Measurements from ENCODE around the gene ACSF3.
A peak's percentile ranks its signal among the peaks of the same experiment; 100 is the strongest.

ACSF3 gene

GRCh38 chr16:89093602-89094251 is at the start of gene ACSF3:
ACSF3 (plus strand) TSS chr16:89093852; CDS start chr16:89100682, 6,830 bp downstream.
- peak within 1 kb of the TSS; percentile 90 for H3K4me3 Mint-ChIP-seq
- H3K27ac Mint-ChIP-seq = peak within 1 kb of the TSS; percentile 76
- H3K27me3 Mint-ChIP-seq = peaks cover 35% of the 10 kb centered on the region
- intact Hi-C loops (cut with micrococcal nuclease) = no loop called here
- H3K4me1 Mint-ChIP-seq (ENCODE audit: low read depth) = peaks cover 47% of the 10 kb centered on the region
- H3K36me3 Mint-ChIP-seq (ENCODE audit: low read depth) = peaks cover 27% of the 10 kb centered on the region
- no peaks in the 10 kb centered on the region for H3K9me3 Mint-ChIP-seq

DNA sequence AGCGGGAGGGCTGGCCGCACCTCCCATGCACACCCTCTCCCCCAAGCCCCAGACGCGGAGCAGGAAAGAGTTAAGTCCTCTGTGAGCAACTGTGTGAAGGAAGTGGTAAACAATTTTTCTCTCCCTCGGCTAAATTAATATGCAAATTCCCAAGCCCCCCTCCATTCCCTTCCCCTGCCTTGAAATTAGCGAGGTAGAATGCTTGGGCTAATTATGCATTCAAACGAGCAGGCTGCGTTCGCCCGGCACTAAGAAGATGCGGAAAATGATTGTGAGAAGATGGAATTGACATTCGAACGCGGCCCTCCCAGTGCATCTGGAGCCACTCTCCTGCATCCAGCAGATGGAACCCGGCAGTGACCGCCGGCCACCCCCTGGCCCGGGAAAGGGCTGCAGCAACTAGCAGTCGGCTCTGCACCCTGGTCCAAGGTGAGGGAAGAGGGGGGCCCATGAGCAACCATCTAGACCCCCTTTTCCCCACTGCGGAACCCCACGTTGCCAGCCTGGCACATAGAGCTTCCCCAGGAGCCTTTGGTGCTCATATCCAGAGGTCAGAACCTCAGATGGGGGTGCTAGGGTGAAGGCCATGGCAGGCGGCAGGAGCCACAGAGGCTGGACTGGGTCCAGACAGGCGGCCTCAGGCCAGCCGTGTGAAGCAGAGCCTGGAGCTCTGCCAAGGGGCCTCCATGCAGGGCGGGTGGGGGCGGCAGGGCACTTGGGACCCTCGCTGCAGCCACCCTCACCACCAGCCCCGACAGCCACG is 49.1 kb upstream of the ACSF3 start:
- Mint-ChIP-seq H3K4me1 (ENCODE audit: low read depth) (no peaks in the 10 kb centered on the region), H3K27ac (no peak overlapping the region)
- intact Hi-C loops (cut with micrococcal nuclease) = no loop called here

DNA sequence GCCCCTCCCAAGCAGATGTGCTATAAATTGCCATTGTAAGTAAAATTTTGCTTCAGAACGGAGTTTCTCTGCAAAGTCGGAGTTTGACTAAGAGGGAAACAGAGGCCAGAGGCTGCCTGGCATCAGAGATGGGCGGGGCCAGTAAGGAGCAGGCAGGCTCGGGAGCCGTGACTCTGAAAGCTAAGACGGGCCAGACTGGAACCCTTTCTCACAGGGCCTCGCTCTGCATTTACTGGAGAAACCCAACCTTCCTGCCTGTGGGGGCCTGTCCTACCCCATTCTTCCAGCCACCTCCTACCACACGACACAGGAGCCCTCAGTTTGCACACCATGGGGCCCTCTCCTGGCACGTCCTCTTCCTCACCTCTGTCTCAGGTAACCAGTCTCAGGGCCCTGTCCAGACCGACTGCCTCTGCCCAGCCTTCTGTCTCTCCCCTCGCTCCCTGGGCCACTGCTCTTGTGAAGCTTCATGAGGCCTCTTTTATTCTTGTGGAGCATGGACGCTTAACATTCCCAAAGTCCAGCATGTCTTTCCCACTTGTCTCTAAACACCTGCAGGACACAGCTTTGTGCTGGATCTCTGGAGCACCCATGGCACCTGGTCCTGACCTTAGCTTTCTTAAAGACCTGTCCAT is 48.4 kb upstream of the ACSF3 start:
- Mint-ChIP-seq H3K36me3 (ENCODE audit: low read depth) (no peaks in the 10 kb centered on the region), H3K27ac (no peak overlapping the region), H3K9me3 (no peaks in the 10 kb centered on the region), H3K4me3 (no peak overlapping the region), H3K27me3 (peaks cover 46% of the 10 kb centered on the region), H3K4me1 (ENCODE audit: low read depth) (no peaks in the 10 kb centered on the region)
- intact Hi-C loops (cut with micrococcal nuclease) = no loop called here

More for the DNA sequence above, 49.1 kb upstream of the ACSF3 start:
- Mint-ChIP-seq H3K4me3 (no peak overlapping the region), H3K9me3 (no peaks in the 10 kb centered on the region), H3K27me3 (peaks cover 47% of the 10 kb centered on the region), H3K36me3 (ENCODE audit: low read depth) (no peaks in the 10 kb centered on the region)

GRCh38 chr16:89045881-89046280 is 47.8 kb upstream of the ACSF3 start:
- Mint-ChIP-seq H3K4me1 (ENCODE audit: low read depth) (no peaks in the 10 kb centered on the region), H3K27ac (no peak overlapping the region), H3K36me3 (ENCODE audit: low read depth) (no peaks in the 10 kb centered on the region), H3K9me3 (no peaks in the 10 kb centered on the region), H3K4me3 (no peak overlapping the region), H3K27me3 (peaks cover 43% of the 10 kb centered on the region)
- intact Hi-C loops (cut with micrococcal nuclease) = no loop called here

GRCh38 chr16:89046491-89046890 is 47.2 kb upstream of the ACSF3 start:
- Mint-ChIP-seq H3K36me3 (ENCODE audit: low read depth) (no peaks in the 10 kb centered on the region), H3K27me3 (peaks cover 43% of the 10 kb centered on the region), H3K27ac (no peak overlapping the region)

DNA sequence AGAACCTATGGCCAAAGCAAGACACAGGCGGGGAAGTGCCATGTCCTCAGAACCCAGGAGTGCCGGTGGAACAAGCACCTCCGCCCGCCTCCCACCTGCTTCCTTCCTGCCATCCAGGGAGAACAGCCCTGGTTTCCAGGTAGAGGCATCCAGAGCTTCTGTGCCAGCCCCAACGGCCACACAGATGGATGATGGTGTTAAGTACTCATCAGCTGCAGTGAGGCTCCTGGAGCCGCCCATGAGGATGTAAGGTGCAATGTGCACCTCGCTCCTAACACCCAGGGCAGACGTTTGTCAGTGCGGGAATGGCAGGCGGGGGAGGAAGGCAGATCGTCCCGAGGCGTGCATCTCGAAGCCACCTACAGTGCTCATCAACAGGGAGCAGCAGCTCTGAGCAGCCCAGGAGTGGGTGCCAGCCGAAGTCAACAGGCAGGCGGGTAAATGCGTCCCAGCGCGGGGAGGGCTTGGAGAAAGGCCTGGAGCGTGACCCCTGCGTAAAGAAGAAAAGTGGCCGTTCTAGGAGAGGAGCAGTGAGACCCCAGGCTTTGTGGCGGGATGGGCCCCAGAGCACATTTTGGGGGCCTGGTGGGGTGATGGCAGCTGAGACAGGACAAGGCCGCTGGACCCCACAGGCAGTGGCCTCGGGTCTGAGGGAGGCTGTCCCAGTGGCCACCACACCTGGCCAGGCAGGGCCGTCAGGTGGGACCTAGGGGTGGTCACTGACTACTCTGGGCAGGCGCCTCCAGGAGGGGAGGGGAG is 46.1 kb upstream of the ACSF3 start:
- Mint-ChIP-seq H3K27ac (no peak overlapping the region), H3K27me3 (peaks cover 40% of the 10 kb centered on the region), H3K9me3 (no peaks in the 10 kb centered on the region), H3K36me3 (ENCODE audit: low read depth) (no peaks in the 10 kb centered on the region), H3K4me3 (no peak overlapping the region), H3K4me1 (ENCODE audit: low read depth) (peaks cover under 1% of the 10 kb centered on the region)
- intact Hi-C loops (cut with micrococcal nuclease) = no loop called here

More at GRCh38 chr16:89046491-89046890, 47.2 kb upstream of the ACSF3 start:
- Mint-ChIP-seq H3K4me1 (ENCODE audit: low read depth) (no peaks in the 10 kb centered on the region), H3K4me3 (no peak overlapping the region), H3K9me3 (no peaks in the 10 kb centered on the region)
- intact Hi-C loops (cut with micrococcal nuclease) = no loop called here

- intact Hi-C loops (cut with micrococcal nuclease) = no loop called here
- no peak overlapping the region for H3K4me3 Mint-ChIP-seq
Measured at GRCh38 chr16:89048090-89048725, 45.4 kb upstream of the ACSF3 start.

DNA sequence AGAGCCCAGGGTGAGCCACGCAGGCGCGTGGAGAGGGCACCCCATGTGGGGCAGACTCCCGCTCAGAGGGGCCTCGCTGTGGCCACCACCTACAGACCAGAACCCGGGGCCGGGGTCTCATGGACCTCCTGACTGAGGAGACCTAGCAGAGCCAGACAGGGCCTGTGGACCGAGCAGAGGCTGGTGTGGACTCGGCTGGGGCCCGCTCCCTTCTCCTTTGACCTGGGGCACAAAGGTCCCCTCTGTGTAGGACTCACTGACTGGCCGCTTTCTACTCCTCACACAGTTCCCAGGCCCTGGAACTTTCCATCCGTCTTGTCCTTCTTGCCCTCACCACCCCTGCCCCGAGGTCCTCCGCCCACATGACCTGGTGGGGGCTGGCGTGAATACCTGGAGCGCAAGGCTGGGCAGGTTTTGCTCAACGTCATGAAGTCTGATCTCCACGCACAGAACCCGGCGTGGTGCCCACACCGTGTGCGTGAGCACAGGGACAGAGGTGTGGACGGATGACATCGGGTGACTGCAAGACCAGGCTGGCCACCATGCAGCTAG is 44.7 kb upstream of the ACSF3 start:
- Mint-ChIP-seq H3K27ac (no peak overlapping the region), H3K4me3 (no peak overlapping the region), H3K36me3 (ENCODE audit: low read depth) (no peaks in the 10 kb centered on the region), H3K27me3 (peaks cover 41% of the 10 kb centered on the region), H3K9me3 (no peaks in the 10 kb centered on the region), H3K4me1 (ENCODE audit: low read depth) (peaks cover 12% of the 10 kb centered on the region)
- intact Hi-C loops (cut with micrococcal nuclease) = no loop called here

More at GRCh38 chr16:89048090-89048725, 45.4 kb upstream of the ACSF3 start:
- no peak overlapping the region for H3K27ac Mint-ChIP-seq
- peaks cover 39% of the 10 kb centered on the region for H3K27me3 Mint-ChIP-seq
- no peaks in the 10 kb centered on the region for H3K9me3 Mint-ChIP-seq
- no peaks in the 10 kb centered on the region for H3K36me3 Mint-ChIP-seq (ENCODE audit: low read depth)
- H3K4me1 Mint-ChIP-seq (ENCODE audit: low read depth) = peaks cover 8% of the 10 kb centered on the region

- no peaks in the 10 kb centered on the region for H3K9me3 Mint-ChIP-seq
- H3K27ac Mint-ChIP-seq = no peak overlapping the region
- intact Hi-C loops (cut with micrococcal nuclease) = no loop called here
- H3K4me1 Mint-ChIP-seq (ENCODE audit: low read depth) = peaks cover 12% of the 10 kb centered on the region
- H3K36me3 Mint-ChIP-seq (ENCODE audit: low read depth) = no peaks in the 10 kb centered on the region
- H3K4me3 Mint-ChIP-seq = no peak overlapping the region
- H3K27me3 Mint-ChIP-seq = peaks cover 34% of the 10 kb centered on the region
Measured at GRCh38 chr16:89049484-89050118, 44.1 kb upstream of the ACSF3 start.

DNA sequence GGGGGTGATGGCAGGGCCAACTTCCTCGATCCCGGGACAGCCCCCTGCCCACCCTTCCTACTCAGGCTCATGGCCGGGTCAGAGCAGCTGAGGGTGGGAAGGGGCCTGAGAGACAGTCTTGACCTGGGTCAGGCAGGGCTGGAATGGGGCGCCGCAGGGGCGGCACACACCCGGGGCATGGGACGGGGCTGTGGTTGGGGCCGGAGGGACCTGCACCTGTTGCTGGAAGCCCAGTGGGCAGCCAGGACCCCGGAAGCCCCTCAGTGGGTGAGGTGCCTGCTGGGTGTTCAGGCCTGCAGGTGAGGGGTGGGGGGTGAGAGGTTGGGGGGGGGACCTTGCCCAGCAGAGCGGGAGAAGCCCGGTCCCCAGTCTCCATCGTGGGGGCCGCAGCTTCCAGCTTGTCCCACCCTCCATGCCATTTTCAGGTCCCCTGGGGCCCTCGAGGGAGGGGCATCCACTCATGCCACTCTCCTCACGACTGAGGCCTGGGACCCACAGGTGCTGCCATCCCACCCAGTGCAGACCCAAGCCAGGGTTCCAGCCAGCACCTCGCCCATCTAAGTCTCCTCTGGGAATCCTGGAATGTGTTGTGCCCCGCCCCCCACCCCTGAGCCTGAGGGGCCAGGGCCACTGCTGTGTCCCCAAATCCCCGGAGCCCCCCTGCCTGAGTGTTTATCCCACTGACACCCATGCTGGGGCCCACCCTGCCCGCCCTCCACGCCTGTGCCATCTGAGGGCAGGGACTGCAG is 43.4 kb upstream of the ACSF3 start:
- H3K27me3 Mint-ChIP-seq = peaks cover 33% of the 10 kb centered on the region
- no peaks in the 10 kb centered on the region for H3K36me3 Mint-ChIP-seq (ENCODE audit: low read depth)
- H3K9me3 Mint-ChIP-seq = no peaks in the 10 kb centered on the region
- no peak overlapping the region for H3K27ac Mint-ChIP-seq
- no peak overlapping the region for H3K4me3 Mint-ChIP-seq
- peaks cover 12% of the 10 kb centered on the region for H3K4me1 Mint-ChIP-seq (ENCODE audit: low read depth)
- intact Hi-C loops (cut with micrococcal nuclease) = no loop called here

DNA sequence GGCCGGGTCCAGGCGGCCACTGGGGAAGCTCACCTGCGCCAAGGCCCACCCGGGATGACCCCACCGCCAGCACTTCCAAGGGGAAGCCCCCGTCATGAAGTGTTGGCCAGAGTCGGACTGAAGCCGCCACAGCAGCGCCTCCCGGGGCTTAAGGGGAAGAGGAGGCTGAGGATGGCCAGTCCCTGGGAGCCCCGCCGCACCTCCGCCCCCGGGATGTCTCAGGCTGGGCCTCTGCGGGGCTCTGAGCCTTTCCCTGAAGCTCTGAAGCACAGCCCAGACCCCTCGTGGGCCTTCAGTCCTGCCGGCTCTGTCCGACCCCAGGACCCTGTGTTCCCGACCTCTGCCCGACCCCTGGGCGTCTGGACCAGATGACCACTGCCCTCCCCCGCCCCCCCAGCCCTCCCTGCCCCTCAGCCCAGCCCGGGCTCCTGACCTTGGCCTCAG is 42.8 kb upstream of the ACSF3 start:
- Mint-ChIP-seq H3K27me3 (peaks cover 30% of the 10 kb centered on the region), H3K36me3 (ENCODE audit: low read depth) (no peaks in the 10 kb centered on the region), H3K27ac (no peak overlapping the region), H3K4me3 (no peak overlapping the region), H3K4me1 (ENCODE audit: low read depth) (peaks cover 12% of the 10 kb centered on the region), H3K9me3 (no peaks in the 10 kb centered on the region)
- intact Hi-C loops (cut with micrococcal nuclease) = no loop called here

GRCh38 chr16:89051521-89052166 is 42.0 kb upstream of the ACSF3 start:
- Mint-ChIP-seq H3K27me3 (peaks cover 29% of the 10 kb centered on the region), H3K4me1 (ENCODE audit: low read depth) (peaks cover 12% of the 10 kb centered on the region), H3K4me3 (peak overlapping the region; percentile 18), H3K27ac (no peak overlapping the region), H3K36me3 (ENCODE audit: low read depth) (no peaks in the 10 kb centered on the region), H3K9me3 (no peaks in the 10 kb centered on the region)
- intact Hi-C loops (cut with micrococcal nuclease) = no loop called here
